ENCODE results near the gene FAT1. TPM values are rescaled to one million over a fixed set of nuclear protein-coding genes. Genes with fewer than 3 reads are reported as not detected.

The FAT1 gene
- total RNA-seq, 1 experiment from 2014 or later, result 92.4 TPM

- no peaks in the 10 kb centered on the region for H3K4me1 ChIP-seq (ENCODE audit: insufficient read depth, low read length)
- no peak for DNase-seq
- no peaks in the 10 kb centered on the region for H3K27me3 ChIP-seq (ENCODE audit: low read length)
- intact Hi-C loops (cut with micrococcal nuclease), result no loop called here
- H3F3A ChIP-seq (ENCODE audit: low read length, unreplicated experiment), result no peaks in the 10 kb centered on the region
- no peaks in the 10 kb centered on the region for H3K36me3 ChIP-seq (ENCODE audit: low read depth, low read length)
- H3K4me2 ChIP-seq (ENCODE audit: low read length), result no peak overlapping the region
- H3K27ac ChIP-seq (ENCODE audit: low read length), result no peak overlapping the region
- ChIA-PET CTCF (interaction anchor here (0.6 kb wide), 1 partner anchor 589 kb away, joined by 3 read pairs; no protein-coding TSS in a partner anchor), POLR2A (ENCODE audit: unreplicated experiment) (no interaction called here)
- H3K9me3 ChIP-seq (ENCODE audit: low read length), result no peaks in the 10 kb centered on the region
- TF ChIP-seq CTCF (conservative IDR thresholded peaks at IDR 0.05; ENCODE audit: low read depth, low read length) (no peak), EZH2phosphoT487 (IDR thresholded peaks at IDR 0.05; ENCODE audit: borderline replicate concordance, low read length) (no peak), EZH2 (IDR thresholded peaks at IDR 0.05; ENCODE audit: low read length, unreplicated experiment) (no peak)
- ATAC-seq, result no peak
- no peaks in the 10 kb centered on the region for H3K79me2 ChIP-seq (ENCODE audit: low read length)
- H3K4me3 ChIP-seq (ENCODE audit: low read length), result no peak overlapping the region
- BruUV-seq (replicated peaks), result no TSS peak
- no peaks in the 10 kb centered on the region for H4K20me1 ChIP-seq (ENCODE audit: low read length)
- H3K9ac ChIP-seq (ENCODE audit: low read length), result no peak overlapping the region
- H3K9me2 ChIP-seq (replicated peaks; ENCODE audit: low read length), result no peaks in the 10 kb centered on the region
- H2AFZ ChIP-seq (ENCODE audit: low read length), result no peak overlapping the region
These were observed 72.0 kb downstream of the FAT1 start for GRCh38 chr4:186651624-186652023.

- Histone ChIP-seq H3K79me2 (ENCODE audit: low read length) (no peaks in the 10 kb centered on the region), H3K4me2 (ENCODE audit: low read length) (no peak overlapping the region), H3F3A (ENCODE audit: low read length, unreplicated experiment) (no peaks in the 10 kb centered on the region), H3K9me2 (replicated peaks; ENCODE audit: low read length) (no peaks in the 10 kb centered on the region), H3K9me3 (ENCODE audit: low read length) (no peaks in the 10 kb centered on the region), H3K4me3 (ENCODE audit: low read length) (no peak overlapping the region), H4K20me1 (ENCODE audit: low read length) (no peaks in the 10 kb centered on the region), H3K36me3 (ENCODE audit: low read depth, low read length) (no peaks in the 10 kb centered on the region), H3K27ac (ENCODE audit: low read length) (no peak overlapping the region), H2AFZ (ENCODE audit: low read length) (no peak overlapping the region), H3K9ac (ENCODE audit: low read length) (no peak overlapping the region), H3K27me3 (ENCODE audit: low read length) (no peaks in the 10 kb centered on the region), H3K4me1 (ENCODE audit: insufficient read depth, low read length) (no peaks in the 10 kb centered on the region)
- POLR2A ChIA-PET (ENCODE audit: unreplicated experiment), result no interaction called here
- CTCF ChIA-PET, result interaction anchor here (0.6 kb wide), 1 partner anchor 589 kb away, joined by 3 read pairs; no protein-coding TSS in a partner anchor
- intact Hi-C loops (cut with micrococcal nuclease), result no loop called here
- TF ChIP-seq CTCF (conservative IDR thresholded peaks at IDR 0.05; ENCODE audit: low read depth, low read length) (no peak), EZH2 (IDR thresholded peaks at IDR 0.05; ENCODE audit: low read length, unreplicated experiment) (no peak), EZH2phosphoT487 (IDR thresholded peaks at IDR 0.05; ENCODE audit: borderline replicate concordance, low read length) (no peak)
- DNase-seq (no peak), ATAC-seq (no peak)
- no TSS peak for BruUV-seq (replicated peaks)
These were observed 72.5 kb downstream of the FAT1 start for GRCh38 chr4:186651181-186651603.

GRCh38 chr4:186650401-186651180, 73.1 kb downstream of the FAT1 start:
- ATAC-seq, result no peak
- H4K20me1 ChIP-seq (ENCODE audit: low read length), result no peaks in the 10 kb centered on the region
- no peak overlapping the region for H3K4me3 ChIP-seq (ENCODE audit: low read length)
- intact Hi-C loops (cut with micrococcal nuclease), result no loop called here
- no peaks in the 10 kb centered on the region for H3F3A ChIP-seq (ENCODE audit: low read length, unreplicated experiment)
- no peak overlapping the region for H3K4me2 ChIP-seq (ENCODE audit: low read length)
- H3K79me2 ChIP-seq (ENCODE audit: low read length), result no peaks in the 10 kb centered on the region
- H3K27ac ChIP-seq (ENCODE audit: low read length), result no peak overlapping the region
- H3K4me1 ChIP-seq (ENCODE audit: insufficient read depth, low read length), result no peaks in the 10 kb centered on the region
- no TSS peak for BruUV-seq (replicated peaks)
- no peak for TF ChIP-seq CTCF (conservative IDR thresholded peaks at IDR 0.05; ENCODE audit: low read depth, low read length)
- no peak for TF ChIP-seq EZH2 (IDR thresholded peaks at IDR 0.05; ENCODE audit: low read length, unreplicated experiment)
- TF ChIP-seq EZH2phosphoT487 (IDR thresholded peaks at IDR 0.05; ENCODE audit: borderline replicate concordance, low read length), result no peak
- no peaks in the 10 kb centered on the region for H3K36me3 ChIP-seq (ENCODE audit: low read depth, low read length)
- POLR2A ChIA-PET (ENCODE audit: unreplicated experiment), result interaction anchor here (0.6 kb wide), 1 partner anchor 785 kb away, joined by 3 read pairs; no protein-coding TSS in a partner anchor
- no peak for DNase-seq
- no peaks in the 10 kb centered on the region for H3K27me3 ChIP-seq (ENCODE audit: low read length)
- CTCF ChIA-PET, result no interaction called here
- no peaks in the 10 kb centered on the region for H3K9me2 ChIP-seq (replicated peaks; ENCODE audit: low read length)
- H3K9me3 ChIP-seq (ENCODE audit: low read length), result no peaks in the 10 kb centered on the region
- H3K9ac ChIP-seq (ENCODE audit: low read length), result no peak overlapping the region
- no peak overlapping the region for H2AFZ ChIP-seq (ENCODE audit: low read length)

Measured in PC-3 (cell line).